ENCODE data around the gene DDIAS. TPM values are rescaled to one million over a fixed set of nuclear protein-coding genes. Genes with fewer than 3 reads are reported as not detected.

DDIAS gene
- total and polyA plus RNA-seq, 9 of the 15 experiments (the other 6 are each of a cell fraction or from before 2014, with no cell fraction given), result 9.4 to 27.2 (median 23.3) TPM

GRCh38 chr11:82900277-82901164 is 1.0 kb upstream of the DDIAS start, which contains the start of gene PRCP (continued):
- TF ChIP-seq, protein P1, sequence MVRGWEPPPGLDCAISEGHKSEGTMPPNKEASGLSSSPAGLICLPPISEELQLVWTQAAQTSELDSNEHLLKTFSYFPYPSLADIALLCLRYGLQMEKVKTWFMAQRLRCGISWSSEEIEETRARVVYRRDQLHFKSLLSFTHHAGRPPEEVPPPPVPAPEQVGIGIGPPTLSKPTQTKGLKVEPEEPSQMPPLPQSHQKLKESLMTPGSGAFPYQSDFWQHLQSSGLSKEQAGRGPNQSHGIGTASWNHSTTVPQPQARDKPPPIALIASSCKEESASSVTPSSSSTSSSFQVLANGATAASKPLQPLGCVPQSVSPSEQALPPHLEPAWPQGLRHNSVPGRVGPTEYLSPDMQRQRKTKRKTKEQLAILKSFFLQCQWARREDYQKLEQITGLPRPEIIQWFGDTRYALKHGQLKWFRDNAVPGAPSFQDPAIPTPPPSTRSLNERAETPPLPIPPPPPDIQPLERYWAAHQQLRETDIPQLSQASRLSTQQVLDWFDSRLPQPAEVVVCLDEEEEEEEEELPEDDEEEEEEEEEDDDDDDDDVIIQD (CRISPR knock-in tag; IDR thresholded peaks at IDR 0.05), result no peak
- TF ChIP-seq TAF7 (tag; IDR thresholded peaks at IDR 0.05) (0 out of 2 replicates have a peak, but pooled peaks have one; percentile 28), PREB (CRISPR knock-in tag; IDR thresholded peaks at IDR 0.05) (no peak), ZNF699 (CRISPR knock-in tag; IDR thresholded peaks at IDR 0.05; ENCODE audit: insufficient replicate concordance) (no peak), ZSCAN32 (CRISPR knock-in tag; IDR thresholded peaks at IDR 0.05) (0 out of 2 replicates have a peak, but pooled peaks have one; percentile 24), TFAM (CRISPR knock-in tag; conservative IDR thresholded peaks at IDR 0.05) (no peak), ARHGAP35 (IDR thresholded peaks at IDR 0.05; ENCODE audit: partially characterized antibody) (no peak), KLF16 (IDR thresholded peaks at IDR 0.05) (peak; percentile 26; the same call in 1 of the 2 replicates), ZFPM2 (CRISPR knock-in tag; IDR thresholded peaks at IDR 0.05) (no peak), DPF2 (IDR thresholded peaks at IDR 0.05) (peak; percentile 81), SUPT5H (IDR thresholded peaks at IDR 0.05) (peak; percentile 81), CHD2 (IDR thresholded peaks at IDR 0.05; ENCODE audit: low read depth, low read length) (no peak), FOXJ2 (tag; IDR thresholded peaks at IDR 0.05) (peak; percentile 59), ZBTB49 (CRISPR knock-in tag; IDR thresholded peaks at IDR 0.05; ENCODE audit: borderline replicate concordance) (no peak), HSF4 (CRISPR knock-in tag; IDR thresholded peaks at IDR 0.05; ENCODE audit: borderline replicate concordance) (no peak), ZNF253 (CRISPR knock-in tag; conservative IDR thresholded peaks at IDR 0.05) (no peak), CXXC5 (CRISPR knock-in tag; IDR thresholded peaks at IDR 0.05) (peak; percentile 49), PHTF2 (CRISPR knock-in tag; IDR thresholded peaks at IDR 0.05) (no peak), E2F3 (CRISPR knock-in tag; IDR thresholded peaks at IDR 0.05) (no peak), ZNF24 (IDR thresholded peaks at IDR 0.05) (peak; percentile 35; the same call in 1 of the 2 replicates), SMAD1 (IDR thresholded peaks at IDR 0.05; ENCODE audit: low read depth, low read length, partially characterized antibody) (no peak)
- TF ChIP-seq, protein P2, sequence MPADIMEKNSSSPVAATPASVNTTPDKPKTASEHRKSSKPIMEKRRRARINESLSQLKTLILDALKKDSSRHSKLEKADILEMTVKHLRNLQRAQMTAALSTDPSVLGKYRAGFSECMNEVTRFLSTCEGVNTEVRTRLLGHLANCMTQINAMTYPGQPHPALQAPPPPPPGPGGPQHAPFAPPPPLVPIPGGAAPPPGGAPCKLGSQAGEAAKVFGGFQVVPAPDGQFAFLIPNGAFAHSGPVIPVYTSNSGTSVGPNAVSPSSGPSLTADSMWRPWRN (IDR thresholded peaks at IDR 0.05; ENCODE audit: low read depth), result no peak; the same call in 1 of the 2 replicates
